Right ventricle myocardium inferior (tissue), 1 donor: ENCODE results near the gene SLC8A1. TPM values are rescaled to one million over a fixed set of nuclear protein-coding genes. Genes with fewer than 3 reads are reported as not detected.

Experiments
- ATAC-seq: fragments of 200-7000 bp; cut with Tn5 transposase; one replicate; pipeline ENCODE4 v1.9.1; 2020; ENCODE audit warnings: mild to moderate bottlenecking, moderate library complexity
- DNase-seq: peaks from one replicate; pipeline ENCODE4 v3.0.0; 2021; ENCODE audit errors: missing footprints
- intact Hi-C: fragments of 100-400 bp; cut with DNase I; formaldehyde crosslinking; loops from one replicate; pipeline ENCODE4 v1.11.0; 2022
- total RNA-seq: library from RNA; stranded (reverse); fragmentation: NEBNext Ultra II Directional; extraction: Animal tissue kit (Norgen Biotek cat#: 25700); gene quantifications from one replicate; pipeline ENCODE4 v1.2.1, GENCODE V29; 2021
- donor health status: DM: no; HTN: yes; CAD: no; lungs with severe emphysema.

The SLC8A1 gene
- total RNA-seq, 1 donor from 2014 or later: 999 TPM

- intact Hi-C loops: loop anchor here (5.0 to 10.0 kb wide), 2 partner anchors 39 to 311 kb away; no protein-coding TSS in a partner anchor
- ATAC-seq (no peak), DNase-seq (no peak)
These were observed 208.2 kb downstream of the SLC8A1 start for GRCh38 chr2:40243581-40244187.

GRCh38 chr2:40242315-40242714, 209.6 kb downstream of the SLC8A1 start:
- intact Hi-C loops: loop anchor here (5.0 to 10.0 kb wide), 2 partner anchors 40 to 312 kb away; no protein-coding TSS in a partner anchor
- ATAC-seq: no peak
- no peak for DNase-seq

DNA sequence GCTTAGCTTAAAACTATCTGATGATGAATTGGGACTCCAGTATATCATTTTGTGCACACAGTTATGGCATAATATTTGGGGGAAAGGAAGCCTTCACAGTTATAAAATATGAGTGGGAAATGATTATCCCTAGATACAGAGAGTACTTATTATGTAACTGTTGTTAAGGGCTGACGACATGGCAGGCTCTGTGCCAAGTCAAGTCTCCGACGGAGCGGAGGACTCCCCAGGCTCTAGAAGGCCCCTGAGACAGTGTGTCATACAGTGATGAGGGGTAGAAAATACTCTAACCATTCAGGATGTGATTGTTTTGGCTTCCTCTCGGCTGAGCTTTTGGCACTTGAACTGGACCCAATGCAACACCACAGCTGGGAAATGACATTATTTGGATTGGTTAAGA, 211.8 kb downstream of the SLC8A1 start:
- intact Hi-C loops: loop anchor here (5.0 to 10.0 kb wide), 2 partner anchors 42 to 315 kb away; no protein-coding TSS in a partner anchor

DNA sequence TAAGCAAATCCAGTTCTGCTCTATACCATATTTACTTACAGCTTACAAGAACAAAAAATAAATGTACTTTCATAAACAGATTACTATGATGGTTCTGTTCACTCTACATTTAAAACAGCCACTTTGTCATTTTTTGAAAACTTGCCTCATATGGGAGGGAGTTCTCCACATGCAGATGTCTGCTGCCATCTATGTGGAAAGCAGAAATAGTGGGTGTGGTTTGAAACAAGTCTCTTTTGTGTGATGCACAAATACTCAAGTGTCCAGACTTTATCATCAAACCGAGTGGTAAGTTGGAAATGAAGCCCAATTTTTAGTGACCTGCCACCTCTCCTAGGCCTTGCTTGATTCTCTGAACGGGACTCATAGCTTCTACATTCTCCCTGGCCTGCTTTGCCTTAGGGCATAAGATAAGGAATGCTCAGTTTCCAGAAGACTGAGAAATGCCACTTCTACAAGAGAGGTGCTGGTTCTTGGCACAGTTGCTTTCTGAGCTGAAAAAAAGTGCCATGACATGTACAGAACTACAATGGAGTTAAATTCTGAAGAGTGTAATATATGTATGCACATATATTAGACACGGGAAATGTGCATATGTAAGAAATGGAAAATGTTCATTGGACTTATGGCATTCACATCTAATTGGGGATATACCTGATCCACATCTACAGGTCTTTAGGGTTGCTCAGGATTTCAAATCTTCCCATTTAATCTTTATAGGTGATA, 221.0 kb downstream of the SLC8A1 start:
- ATAC-seq: peak; percentile 56
- no peak for DNase-seq
- intact Hi-C loops: no loop called here

More for the DNA sequence above, 211.8 kb downstream of the SLC8A1 start:
- DNase-seq (peak; percentile 84), ATAC-seq (peak; percentile 96)

DNA sequence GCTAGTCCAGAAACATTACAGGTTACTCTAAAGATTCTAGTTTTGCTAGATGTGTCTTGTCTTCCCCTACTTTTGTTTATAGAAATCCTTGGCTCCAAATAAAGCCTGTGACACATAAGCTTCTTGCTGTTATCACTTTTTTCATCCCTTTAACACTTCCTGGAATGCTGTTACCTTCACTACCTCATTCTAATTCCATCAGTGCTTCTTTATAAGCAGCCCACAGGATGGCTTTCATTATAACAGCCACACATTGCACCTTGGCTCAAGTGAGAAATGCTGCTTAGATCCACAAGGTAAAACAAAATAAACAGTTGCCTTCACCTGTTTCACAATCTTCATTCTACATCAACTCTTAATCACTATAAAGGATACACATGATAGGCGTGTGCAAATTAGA, 221.7 kb downstream of the SLC8A1 start:
- ATAC-seq: no peak
- intact Hi-C loops: no loop called here

DNA sequence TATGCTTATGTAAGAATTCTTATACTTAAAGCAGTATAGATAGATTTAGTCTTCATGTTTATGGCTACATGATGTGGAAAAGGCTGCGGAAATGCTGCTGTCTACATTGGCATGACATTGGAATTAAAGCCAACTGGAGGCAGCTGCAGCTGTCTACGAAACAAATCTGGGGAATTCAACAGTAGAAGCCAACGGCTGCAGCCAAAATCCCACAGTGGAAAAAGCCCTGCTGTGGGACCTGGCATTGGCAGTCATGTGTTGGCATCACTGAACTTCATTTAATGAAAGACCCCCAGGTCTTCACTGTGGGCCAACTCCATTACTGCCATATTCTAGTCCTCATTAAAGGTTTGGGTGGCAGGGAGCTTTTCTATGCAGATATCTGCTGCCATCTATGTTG, 223.6 kb downstream of the SLC8A1 start:
- intact Hi-C loops: no loop called here
- ATAC-seq: peak; percentile 23
- no peak for DNase-seq

More for the DNA sequence above, 221.7 kb downstream of the SLC8A1 start:
- DNase-seq: no peak

DNA sequence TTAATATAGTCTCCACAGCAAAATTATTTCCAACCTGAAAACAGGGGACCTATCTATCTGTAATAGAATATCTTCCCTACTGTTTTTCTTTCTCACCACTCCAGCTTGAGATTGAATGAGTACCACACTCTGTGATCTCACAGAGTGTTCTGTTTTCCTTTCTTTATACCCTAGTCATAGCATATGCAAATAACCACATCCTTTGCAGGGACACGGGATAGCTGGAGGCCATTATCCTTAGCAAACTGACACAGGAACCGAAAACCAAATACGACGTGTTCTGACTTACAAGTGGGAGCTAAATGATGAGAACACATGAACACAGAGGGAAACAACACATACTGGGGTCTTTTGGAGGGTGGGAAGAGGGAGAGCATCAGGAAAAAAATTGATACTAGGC, 224.7 kb downstream of the SLC8A1 start:
- intact Hi-C loops: no loop called here
- ATAC-seq: no peak
- no peak for DNase-seq

DNA sequence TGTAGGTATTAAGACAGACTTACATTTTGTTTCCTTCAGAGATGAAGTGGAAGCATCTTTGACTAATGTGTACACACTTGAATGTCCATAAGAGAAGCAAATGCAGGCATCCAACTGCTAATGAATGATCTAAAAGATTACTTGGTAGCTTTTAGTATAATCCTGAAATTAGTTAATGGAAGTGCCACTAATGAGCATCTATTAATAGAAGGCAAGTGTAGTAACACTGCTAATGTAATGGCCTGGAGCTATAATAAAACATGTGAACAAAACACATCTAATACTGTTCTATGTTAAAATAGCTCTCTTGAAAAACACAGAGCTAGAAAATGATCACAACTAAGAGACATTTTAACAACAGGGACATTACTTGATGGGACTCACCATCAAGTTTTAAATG, 225.3 kb downstream of the SLC8A1 start:
- ATAC-seq (no peak), DNase-seq (no peak)
- intact Hi-C loops: no loop called here

DNA sequence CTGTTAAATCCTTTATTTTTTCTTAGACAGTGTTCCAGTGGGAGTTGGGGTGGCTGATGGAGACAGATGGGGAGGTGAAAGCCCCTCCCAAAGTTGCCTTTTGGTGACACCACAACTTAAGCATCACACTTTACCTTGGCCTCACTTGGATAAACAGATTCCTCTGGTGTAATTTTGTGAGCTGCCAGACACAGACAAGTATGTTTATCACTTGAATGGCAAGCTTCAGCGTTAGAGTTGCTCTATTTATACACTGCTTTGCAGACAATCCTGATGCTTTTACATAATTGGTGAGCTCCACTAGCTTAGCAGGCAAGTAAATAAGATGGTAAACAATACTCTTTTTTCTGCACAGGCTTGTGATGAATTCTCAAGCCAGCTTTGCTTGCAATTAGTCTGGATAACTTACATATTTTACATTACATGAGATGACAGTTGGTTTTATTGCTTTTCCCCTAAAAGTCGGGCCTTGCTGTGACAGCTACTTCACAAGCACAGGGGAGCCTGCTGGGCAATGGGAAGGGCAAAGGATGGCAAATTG, 226.2 kb downstream of the SLC8A1 start:
- ATAC-seq (peak; percentile 68), DNase-seq (no peak)
- intact Hi-C loops: no loop called here

DNA sequence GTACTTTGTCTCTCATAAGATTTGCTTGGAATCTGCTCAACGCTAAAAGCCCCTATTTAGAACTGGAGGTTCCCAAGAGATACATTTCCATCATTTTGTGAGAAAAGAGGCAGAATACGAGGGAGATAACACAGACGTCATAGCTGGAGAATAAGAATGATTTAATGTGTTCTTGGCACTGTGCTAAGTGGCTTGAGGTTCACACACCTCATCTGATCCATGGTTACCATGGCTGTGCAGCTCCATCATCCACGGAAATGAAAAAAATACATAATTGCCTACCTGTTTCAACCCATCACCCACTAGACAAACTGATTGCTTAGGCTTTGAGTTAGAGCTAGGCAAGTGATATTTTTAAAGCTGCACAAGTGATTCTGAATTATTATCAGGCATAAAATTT, 227.6 kb downstream of the SLC8A1 start:
- intact Hi-C loops: no loop called here
- DNase-seq (no peak), ATAC-seq (no peak)

DNA sequence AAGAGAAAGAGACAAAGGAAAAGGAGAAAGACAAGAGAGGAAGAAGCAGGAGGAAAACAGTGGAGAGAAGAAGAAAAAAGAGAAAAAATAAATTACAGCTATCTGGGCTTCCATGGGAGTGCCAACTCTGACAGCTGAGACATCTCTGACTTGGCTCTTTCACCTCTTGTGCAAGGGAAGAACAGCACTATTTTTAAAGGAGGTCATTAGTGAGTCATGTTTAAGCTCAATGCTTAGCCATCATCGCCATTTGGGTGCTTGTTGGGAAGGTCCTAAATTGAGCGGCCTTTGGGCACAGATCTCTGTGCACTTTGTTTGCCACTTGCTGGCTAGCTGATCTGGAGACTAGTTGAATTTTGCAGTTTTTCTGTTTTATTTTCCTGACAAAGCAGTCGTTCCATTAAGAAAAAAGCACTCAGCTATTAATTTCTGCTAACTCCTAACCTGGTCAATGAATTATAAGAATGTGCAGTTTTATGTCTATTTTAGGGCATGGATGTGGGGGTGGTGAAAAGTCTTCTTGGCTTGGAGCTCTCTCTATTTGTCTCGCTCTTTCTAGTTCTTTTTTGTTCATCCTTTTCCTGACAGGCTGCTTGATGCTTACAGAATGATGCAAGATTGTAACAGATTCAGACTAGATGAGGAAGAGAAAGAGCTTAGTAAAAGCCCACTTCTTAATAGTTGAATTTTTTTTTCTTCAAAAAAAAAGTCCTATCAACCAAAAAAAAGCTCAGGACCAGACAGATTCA, 231.5 kb downstream of the SLC8A1 start:
- no peak for DNase-seq
- ATAC-seq: peak; percentile 94
- intact Hi-C loops: no loop called here

DNA sequence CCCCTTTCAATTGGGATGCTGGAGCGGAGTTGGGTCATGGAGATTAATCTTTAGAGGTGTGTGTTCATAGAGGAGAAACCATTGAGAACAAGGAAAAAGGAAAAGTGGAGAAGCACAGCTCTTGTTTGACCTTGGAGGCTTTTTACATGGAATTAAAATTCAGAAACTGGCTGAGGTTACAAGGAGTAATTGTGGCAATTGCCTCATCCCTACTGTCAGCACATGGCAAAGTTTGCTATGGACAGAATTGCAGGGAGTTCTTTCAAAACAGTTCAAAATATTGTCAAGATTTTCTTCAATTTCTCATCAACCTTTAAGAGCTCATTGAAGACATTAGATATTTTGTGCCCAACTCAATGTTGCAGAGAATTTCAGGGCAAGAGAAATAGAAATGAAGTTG, 232.7 kb downstream of the SLC8A1 start:
- no peak for DNase-seq
- ATAC-seq: peak; percentile 69
- intact Hi-C loops: loop anchor here (10.0 kb wide), 1 partner anchor 336 kb away; no protein-coding TSS in a partner anchor

- intact Hi-C loops: loop anchor here (10.0 kb wide), 1 partner anchor 336 kb away; no protein-coding TSS in a partner anchor
- ATAC-seq (no peak), DNase-seq (peak; percentile 84)
These were observed 233.2 kb downstream of the SLC8A1 start for GRCh38 chr2:40218679-40219078.

- DNase-seq: no peak
- ATAC-seq: no peak
- intact Hi-C loops: loop anchor here (10.0 kb wide), 1 partner anchor 341 kb away; no protein-coding TSS in a partner anchor
These were observed 238.3 kb downstream of the SLC8A1 start for GRCh38 chr2:40213619-40214018.

GRCh38 chr2:40213071-40213470, 238.8 kb downstream of the SLC8A1 start:
- DNase-seq (no peak), ATAC-seq (peak; percentile 56)
- intact Hi-C loops: loop anchor here (10.0 kb wide), 1 partner anchor 342 kb away; no protein-coding TSS in a partner anchor

- intact Hi-C loops: loop anchor here (10.0 kb wide), 1 partner anchor 344 kb away; no protein-coding TSS in a partner anchor
- ATAC-seq: no peak
- DNase-seq: no peak
These were observed 240.9 kb downstream of the SLC8A1 start for GRCh38 chr2:40210968-40211353.

DNA sequence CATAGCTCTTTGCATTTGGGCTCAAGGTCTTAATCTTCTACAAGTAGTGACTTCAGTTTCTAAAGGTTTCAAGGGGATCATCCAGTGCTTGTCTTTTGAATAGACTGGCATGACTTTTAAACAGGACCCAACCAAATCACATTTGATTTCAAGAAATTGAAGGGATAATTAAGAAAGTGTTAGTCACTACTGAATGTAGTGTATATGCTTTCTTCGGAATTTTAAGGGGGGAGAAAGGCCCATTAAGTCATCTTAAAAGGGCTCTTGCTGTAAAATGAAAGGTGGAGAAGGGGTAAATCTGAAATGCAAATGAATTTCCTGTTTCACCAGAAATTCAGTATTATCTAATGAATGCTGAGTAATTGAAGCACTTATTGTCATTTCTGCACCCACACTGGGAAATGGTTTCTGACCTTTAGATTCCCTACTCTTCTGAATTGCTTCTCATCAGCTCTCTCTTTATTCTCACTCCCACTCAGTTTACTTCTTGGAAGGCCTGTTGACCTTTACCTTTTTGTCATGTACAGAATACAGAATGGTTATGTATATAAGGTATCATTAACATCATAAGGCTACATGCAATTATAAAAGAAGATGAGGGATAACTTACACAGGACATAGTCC, 241.4 kb downstream of the SLC8A1 start:
- ATAC-seq (no peak), DNase-seq (no peak)
- intact Hi-C loops: loop anchor here (10.0 kb wide), 1 partner anchor 344 kb away; no protein-coding TSS in a partner anchor

- intact Hi-C loops: loop anchor here (10.0 kb wide), 1 partner anchor 345 kb away; no protein-coding TSS in a partner anchor
These were observed 242.1 kb downstream of the SLC8A1 start for GRCh38 chr2:40209761-40210160.

More at GRCh38 chr2:40209761-40210160, 242.1 kb downstream of the SLC8A1 start:
- ATAC-seq (no peak), DNase-seq (no peak)
